NCI-H2227 (cell line): Measurements from ENCODE around the gene TBC1D13.
"Not testable (repeated sequence)": the region's sequence is repeated elsewhere in the genome, so short reads cannot be mapped to it uniquely, and the experiment has no call there.

Source experiments
- DNase-seq: peaks from one replicate; lab custom pipeline; 2025; ENCODE audit not compliant: unreplicated experiment; lab: John Stamatoyannopoulos, UW

TBC1D13 gene

DNA sequence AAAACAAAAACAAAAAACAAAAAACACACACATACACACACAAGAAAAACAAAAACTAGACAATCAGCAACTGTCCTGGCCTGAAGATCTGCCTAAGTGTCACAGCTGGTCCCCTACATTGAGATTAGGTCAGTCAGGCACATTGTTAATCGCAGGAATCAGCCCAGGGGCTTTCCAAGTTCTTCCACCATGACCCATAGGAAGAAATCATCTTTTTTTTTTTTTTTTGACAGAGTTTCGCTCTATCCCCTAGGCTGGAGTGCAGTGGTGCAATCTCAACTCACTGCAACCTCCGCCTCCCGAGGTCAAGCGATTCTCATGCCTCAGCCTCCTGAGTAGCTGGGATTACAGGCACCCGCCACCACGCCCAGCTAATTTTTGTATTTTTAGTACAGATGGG, 56.1 kb downstream of the TBC1D13 start:
- DNase-seq, result not testable (repeated sequence)

DNA sequence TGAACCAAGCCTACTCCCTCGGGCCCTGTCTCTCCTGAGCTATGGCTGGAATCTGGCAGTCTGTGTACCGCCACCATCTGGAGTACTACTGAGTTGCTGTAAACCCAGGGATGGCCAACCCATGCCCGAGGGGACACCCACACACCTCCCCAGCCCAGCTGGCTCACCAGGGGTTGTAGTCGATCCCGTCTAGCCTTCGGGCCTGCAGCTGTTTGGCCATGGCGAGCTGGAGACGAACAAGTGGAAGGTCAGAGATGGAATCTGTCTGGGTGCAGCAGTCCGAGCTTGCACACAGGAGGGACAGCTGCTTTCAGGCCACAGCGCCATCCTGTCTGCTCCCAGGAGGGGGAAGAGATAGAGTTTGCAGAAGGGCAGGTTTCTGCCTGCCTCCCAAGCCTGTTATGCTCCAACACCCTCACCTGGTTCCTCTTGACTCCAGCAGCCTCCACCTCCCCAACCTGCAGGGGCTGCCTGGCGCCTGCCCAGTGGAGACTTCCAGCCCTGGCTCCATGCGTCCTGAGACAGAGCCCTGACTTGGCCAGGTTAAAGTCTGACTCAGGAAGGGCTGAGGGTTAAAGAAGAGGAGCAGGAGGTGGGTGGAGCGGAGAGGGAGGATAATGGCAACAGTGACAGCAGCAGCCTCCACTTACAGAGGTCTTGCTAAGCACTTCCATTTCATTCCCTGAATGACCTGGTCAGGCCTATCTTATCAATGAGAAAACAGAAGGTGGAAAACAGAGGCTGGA, 58.3 kb downstream of the TBC1D13 start:
- no peak for DNase-seq

DNA sequence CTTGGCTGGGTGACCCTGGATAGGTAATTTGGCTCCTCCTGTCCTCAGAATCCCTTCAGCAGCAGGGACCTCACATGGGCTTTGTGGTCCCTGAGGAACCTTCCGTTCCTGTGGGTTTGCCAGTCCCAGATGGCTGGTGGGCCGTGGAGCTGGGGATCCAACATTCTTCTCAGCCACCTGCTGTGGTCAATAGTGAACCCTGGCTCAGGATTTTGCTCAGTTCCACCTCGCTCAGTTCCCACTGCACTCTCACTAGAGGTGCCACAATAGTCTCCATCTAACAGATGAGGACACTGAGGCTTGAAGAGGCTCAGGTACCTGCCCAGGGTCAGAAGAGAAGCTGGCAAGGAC, 59.6 kb downstream of the TBC1D13 start:
- DNase-seq, result no peak

DNA sequence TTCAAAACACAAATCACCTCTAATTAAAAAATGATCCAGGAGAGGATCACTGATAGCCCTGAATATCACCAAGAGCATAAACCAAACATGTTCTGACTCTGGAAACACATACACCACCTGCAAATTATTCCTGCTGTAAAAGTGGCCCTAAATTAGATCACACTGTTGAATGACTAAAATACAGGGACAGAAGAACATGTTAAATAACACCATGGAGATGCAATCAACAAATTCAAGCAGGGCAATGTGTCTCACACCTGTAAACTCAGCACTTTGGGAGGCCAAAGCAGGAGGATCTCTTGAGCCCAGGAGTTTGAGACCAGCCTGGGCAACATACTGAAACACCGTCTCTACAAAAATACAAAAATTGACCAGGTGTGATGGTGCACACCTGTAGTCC, 60.8 kb downstream of the TBC1D13 start:
- DNase-seq, result no peak

DNA sequence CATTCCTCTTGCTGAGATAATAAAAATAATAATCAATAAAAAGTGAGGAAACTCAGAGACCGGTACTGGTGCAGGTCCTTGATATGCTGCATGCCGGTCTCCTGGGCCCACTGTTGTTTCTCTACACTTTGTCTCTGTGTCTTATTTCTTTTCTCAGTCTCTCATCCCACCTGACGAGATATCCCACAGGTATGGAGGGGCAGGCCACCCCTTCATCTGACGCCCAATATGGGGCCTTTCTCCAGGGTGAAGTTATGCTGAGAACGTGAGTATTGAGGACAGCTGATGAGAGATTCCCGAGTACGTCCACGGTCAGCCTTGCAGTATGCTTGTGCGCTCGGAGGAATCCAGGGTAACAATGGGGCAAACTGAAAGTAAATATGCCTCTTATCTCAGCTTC, 64.0 kb downstream of the TBC1D13 start:
- DNase-seq, result not testable (repeated sequence)

DNA sequence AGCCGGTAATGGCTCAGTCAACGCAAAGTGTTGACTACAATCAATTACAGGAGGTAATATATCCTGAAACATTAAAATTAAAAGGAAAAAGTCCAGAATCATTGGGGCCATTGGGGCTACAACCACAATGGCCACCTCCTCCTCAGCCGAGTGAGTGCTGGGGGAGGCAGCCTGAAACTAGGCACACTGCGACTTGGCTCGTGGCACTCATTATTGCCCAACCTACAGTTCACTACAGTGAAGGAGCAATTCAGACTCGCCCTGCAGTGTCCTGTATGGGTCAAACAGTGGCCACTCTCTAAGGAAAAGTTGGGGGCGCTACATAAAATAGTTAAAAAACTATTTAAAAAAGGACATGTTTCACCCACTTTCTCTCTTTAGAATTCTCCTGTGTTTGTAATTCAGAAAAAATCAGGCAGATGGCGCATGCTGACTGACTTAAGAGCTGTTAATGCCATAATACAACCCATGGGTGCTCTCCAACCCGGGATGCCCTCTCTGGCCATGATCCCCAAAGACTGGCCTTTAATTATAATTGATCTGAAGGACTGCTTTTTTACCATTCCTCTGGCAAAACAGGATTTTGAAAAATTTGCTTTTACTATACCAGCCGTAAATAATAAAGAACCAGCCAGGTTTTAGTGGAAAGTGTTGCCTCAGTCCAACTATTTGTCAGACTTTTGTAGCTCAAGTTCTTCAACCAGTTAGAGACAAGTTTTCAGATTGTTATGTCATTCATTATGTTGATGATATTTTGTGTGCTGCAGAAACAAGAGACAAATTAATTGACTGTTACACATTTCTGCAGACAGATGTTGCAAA, 64.9 kb downstream of the TBC1D13 start:
- DNase-seq, result not testable (repeated sequence)

DNA sequence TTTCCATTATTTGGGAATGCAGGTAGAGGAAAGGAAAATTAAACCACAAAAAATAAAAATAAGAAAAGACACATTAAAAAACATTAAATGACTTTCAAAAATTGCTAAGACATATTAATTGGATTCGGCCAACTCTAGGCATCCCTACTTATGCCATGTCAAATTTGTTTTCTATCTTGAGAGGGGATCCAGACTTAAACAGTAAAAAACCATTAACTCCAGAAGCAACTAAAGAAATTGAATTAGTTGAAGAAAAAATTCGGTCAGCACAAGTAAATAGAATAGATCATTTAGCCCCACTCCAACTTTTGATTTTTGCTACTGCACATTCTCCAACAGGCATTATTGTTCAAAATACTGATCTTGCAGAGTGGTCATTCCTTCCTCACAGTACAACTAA, 65.6 kb downstream of the TBC1D13 start:
- not testable (repeated sequence) for DNase-seq

DNA sequence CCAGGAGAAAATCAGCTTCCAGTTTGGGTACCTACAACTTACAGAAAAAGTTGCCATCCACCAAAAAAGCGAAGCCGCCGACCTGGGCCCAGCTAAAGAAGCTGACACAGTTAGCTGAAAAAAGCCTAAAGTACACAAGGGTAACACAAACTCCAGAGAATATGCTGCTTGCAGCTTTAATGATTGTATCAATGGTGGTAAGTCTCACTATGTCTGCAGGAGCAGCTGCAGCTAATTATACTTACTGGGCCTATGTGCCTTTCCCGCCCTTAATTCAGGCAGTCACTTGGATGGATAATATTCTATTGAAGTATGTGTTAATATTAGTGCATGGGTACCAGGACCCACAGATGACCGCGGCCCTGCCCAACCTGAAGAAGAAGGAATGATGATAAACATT, 67.4 kb downstream of the TBC1D13 start:
- DNase-seq, result not testable (repeated sequence)

DNA sequence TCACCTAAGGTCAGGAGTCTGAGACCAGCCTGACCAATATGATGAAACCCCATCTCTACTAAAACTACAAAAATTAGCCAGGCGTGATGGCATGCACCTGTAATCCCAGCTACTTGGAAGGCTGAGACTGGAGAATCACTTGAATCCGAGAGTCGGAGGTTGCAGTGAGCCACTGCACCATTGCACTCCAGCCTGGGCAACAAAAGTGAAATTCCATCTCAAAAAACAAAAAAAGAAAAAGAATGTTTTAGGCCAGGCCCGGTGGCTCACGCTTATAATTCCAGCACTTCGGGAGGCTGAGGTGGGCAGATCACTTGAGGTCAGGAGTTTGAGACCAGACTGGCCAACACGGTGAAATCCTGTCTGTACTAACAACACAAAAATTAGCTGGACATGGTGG, 71.4 kb downstream of the TBC1D13 start:
- DNase-seq, result not testable (repeated sequence)
